Central memory CD8-positive, alpha-beta T cell (primary cell): Measurements from ENCODE around the gene CHN1.

Experiments used
- ATAC-seq: fragments of 150-1000 bp; cut with Tn5 transposase; replicated peaks from 2 replicates; pipeline ENCODE4 v1.10.0; 2022; ENCODE audit warnings: mild to moderate bottlenecking, moderate FRiP score, moderate number of reproducible peaks; ENCODE audit not compliant: poor library complexity, severe bottlenecking; ENCODE audit errors: extremely low read depth
- DNase-seq, 2 donors: peaks; one replicate each; pipeline ENCODE4 v3.0.0; 2021; ENCODE audit warnings: low spot score in 2 of 2
- H3K27ac Mint-ChIP-seq: one replicate; pipeline ENCODE4 v1.8.0; 2022; ENCODE audit warnings: low read depth, mild to moderate bottlenecking, moderate library complexity, mixed read lengths
- H3K27me3 Mint-ChIP-seq: one replicate; pipeline ENCODE4 v1.8.0; 2022; ENCODE audit warnings: mixed read lengths
- H3K36me3 Mint-ChIP-seq: one replicate; pipeline ENCODE4 v1.8.0; 2022; ENCODE audit warnings: mild to moderate bottlenecking, moderate library complexity, mixed read lengths; ENCODE audit not compliant: insufficient read depth
- H3K4me1 Mint-ChIP-seq: one replicate; pipeline ENCODE4 v1.8.0; 2022; ENCODE audit warnings: mixed read lengths
- H3K4me3 Mint-ChIP-seq: one replicate; pipeline ENCODE4 v1.8.0; 2022; ENCODE audit warnings: mild to moderate bottlenecking, moderate library complexity, mixed read lengths
- H3K9me3 Mint-ChIP-seq: one replicate; pipeline ENCODE4 v1.8.0; 2022; ENCODE audit warnings: mixed read lengths

Gene CHN1, protein sequence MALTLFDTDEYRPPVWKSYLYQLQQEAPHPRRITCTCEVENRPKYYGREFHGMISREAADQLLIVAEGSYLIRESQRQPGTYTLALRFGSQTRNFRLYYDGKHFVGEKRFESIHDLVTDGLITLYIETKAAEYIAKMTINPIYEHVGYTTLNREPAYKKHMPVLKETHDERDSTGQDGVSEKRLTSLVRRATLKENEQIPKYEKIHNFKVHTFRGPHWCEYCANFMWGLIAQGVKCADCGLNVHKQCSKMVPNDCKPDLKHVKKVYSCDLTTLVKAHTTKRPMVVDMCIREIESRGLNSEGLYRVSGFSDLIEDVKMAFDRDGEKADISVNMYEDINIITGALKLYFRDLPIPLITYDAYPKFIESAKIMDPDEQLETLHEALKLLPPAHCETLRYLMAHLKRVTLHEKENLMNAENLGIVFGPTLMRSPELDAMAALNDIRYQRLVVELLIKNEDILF

DNA sequence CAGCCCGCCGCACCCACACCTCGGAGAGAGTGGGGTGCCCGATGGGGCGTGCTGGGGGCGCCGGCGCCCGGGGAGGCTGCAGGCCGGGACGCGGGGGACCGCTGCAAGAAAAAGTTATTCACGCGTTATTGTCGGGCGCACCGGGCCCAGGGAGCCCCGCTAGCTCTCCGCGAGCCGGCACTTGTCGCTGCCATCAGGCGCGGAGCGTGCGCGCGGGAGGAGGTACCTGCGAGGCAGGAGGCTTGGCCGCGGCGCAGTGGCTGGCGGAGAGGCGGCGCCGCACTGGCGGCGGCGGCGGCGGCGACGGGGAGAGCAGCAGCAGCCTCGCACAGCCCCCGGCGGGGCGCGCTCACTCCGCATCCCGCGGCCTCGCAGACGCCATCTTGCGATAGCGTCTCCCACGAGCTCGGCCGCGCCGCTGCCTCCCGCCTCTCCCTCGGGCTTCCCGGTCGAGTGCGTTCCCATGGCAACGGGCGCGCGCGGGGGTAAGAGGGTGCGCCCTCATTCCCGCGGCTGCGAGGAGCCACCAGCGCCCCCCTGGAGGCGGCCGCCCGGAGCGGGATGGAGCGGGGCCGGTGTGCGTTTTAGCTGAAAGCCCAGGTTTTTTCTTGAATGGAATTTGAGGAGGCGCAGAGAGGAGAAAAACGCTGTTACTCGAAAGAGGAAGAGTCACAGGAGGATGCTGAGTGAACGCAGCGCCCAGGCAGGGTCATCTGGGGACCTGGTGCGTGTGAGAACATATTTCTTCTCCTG, at the start of gene CHN1:
TSS of gene CHN1 (minus strand) at position 402 of the 753 bp plus-strand sequence. CDS start 469 bp downstream, outside the sequence.
- peak within 1 kb of the TSS; percentile 49 for H3K27ac Mint-ChIP-seq
- H3K4me1 Mint-ChIP-seq: no peaks in the 10 kb centered on the region
- ATAC-seq: peak; percentile 91
- peak within 1 kb of the TSS; percentile 74 for H3K4me3 Mint-ChIP-seq
- peaks cover 3% of the 10 kb centered on the region for H3K36me3 Mint-ChIP-seq
- H3K27me3 Mint-ChIP-seq: peaks cover 52% of the 10 kb centered on the region
- peak; percentile 25 to 30 for DNase-seq
- no peaks in the 10 kb centered on the region for H3K9me3 Mint-ChIP-seq

DNA sequence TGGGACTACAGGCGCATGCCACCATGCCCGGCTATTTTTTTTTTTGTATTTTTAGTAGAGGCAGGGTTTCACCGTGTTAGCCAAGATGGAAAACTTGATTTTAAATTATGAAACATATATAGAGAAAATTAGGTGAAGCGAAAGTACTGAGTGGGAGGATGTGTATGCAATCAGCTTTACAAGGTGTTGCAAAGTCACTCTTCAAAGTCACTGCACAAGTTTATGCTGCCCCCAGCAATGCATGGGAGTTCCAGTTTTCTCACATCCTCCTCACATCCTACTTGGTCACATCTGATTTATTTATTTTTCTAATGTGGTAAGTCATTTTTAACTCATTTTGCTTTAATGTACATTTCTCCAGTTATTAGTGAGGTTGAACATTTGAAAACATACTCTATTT, 49.2 kb upstream of the CHN1 start:
- Mint-ChIP-seq H3K4me3 (no peak overlapping the region), H3K9me3 (no peaks in the 10 kb centered on the region), H3K4me1 (no peaks in the 10 kb centered on the region), H3K36me3 (peaks cover 5% of the 10 kb centered on the region), H3K27ac (no peak overlapping the region), H3K27me3 (no peaks in the 10 kb centered on the region)
- no peak for DNase-seq
- no peak for ATAC-seq

DNA sequence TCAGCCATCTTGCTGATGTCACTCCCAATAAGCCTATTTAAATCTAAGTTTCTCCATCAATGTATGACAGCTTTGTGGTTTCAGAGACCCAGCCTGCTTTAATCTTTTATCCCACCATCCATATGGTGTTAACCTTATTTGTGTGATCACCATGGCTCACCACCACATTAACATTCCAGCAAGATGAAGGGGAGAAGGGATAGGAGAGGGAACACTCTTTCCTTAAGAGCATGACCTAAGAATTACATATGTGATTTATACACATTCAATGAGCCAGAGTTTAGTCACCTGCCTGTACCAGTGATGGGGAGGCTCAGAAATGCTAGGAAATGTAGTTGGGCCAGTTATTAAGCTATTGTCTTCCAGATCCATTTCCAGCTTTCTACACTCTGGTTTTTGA, 44.5 kb upstream of the CHN1 start:
- no peak overlapping the region for H3K27ac Mint-ChIP-seq
- H3K4me3 Mint-ChIP-seq: no peak overlapping the region
- DNase-seq: no peak
- ATAC-seq: no peak
- H3K4me1 Mint-ChIP-seq: no peaks in the 10 kb centered on the region
- no peaks in the 10 kb centered on the region for H3K36me3 Mint-ChIP-seq
- no peaks in the 10 kb centered on the region for H3K9me3 Mint-ChIP-seq
- no peaks in the 10 kb centered on the region for H3K27me3 Mint-ChIP-seq

DNA sequence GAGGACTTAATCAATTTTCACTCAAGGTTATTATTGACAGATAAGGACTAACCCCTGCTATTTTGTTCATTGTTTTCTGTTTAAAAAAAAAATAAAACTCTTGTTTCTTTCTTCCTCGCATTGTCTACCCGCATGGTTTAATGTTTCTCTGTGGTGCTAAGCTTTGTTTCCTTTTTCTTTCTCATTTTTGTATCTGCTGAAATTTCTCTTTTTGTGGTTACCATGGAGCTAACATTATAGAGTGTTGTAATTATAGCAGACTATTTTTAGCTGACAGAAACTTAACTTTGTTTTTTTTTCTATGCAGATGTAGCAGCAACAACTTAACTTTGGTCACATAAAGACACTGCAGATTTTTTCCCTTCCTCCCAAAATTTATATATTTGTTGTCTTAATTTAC, 43.1 kb upstream of the CHN1 start:
- H3K36me3 Mint-ChIP-seq: no peaks in the 10 kb centered on the region
- H3K27me3 Mint-ChIP-seq: no peaks in the 10 kb centered on the region
- H3K4me1 Mint-ChIP-seq: no peaks in the 10 kb centered on the region
- H3K27ac Mint-ChIP-seq: no peak overlapping the region
- no peak for DNase-seq
- H3K9me3 Mint-ChIP-seq: no peaks in the 10 kb centered on the region
- no peak for ATAC-seq
- no peak overlapping the region for H3K4me3 Mint-ChIP-seq

DNA sequence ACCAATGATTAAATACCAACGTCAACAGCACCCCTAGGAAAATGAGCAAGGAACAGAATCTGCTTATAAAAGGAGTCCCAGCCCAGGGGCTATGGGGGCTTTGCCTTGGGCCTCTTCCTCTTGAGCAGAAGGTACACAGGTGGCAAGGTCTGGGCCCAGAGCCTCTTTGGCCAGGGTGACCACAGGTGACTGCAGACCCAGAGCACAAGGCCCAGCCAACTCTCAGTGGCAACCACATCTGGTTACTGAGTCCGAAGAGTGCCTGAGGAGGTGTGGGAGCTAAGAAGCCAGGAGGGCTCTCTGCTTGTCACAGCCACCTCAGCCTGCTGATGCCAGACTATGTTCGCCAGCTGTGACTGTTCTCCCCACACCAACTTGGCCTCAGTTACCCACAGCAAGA, 34.3 kb upstream of the CHN1 start:
- Mint-ChIP-seq H3K27ac (no peak overlapping the region), H3K9me3 (no peaks in the 10 kb centered on the region), H3K4me3 (no peak overlapping the region), H3K36me3 (no peaks in the 10 kb centered on the region), H3K27me3 (no peaks in the 10 kb centered on the region), H3K4me1 (peaks cover 11% of the 10 kb centered on the region)
- no peak for DNase-seq
- ATAC-seq: no peak

DNA sequence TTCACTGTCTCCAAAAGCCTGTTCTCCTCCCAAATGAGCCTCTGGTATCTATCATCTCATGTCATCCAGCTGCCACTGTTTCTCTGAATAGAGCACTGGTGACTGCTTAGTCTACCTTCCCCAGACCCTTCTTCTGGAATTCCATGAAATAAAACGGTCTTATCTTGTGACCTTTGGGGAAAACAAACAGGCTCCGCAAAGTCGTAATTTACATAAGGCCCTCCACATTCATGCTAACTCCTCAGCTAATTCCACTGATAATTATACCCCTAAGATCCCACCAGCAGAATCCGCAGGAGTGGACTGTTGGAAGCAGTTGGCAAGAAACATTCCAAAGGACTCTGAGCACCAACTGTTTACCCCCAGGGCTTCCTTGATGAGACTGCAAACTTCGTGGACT, 33.9 kb upstream of the CHN1 start:
- no peaks in the 10 kb centered on the region for H3K27me3 Mint-ChIP-seq
- ATAC-seq: no peak
- H3K4me1 Mint-ChIP-seq: peaks cover 11% of the 10 kb centered on the region

DNA sequence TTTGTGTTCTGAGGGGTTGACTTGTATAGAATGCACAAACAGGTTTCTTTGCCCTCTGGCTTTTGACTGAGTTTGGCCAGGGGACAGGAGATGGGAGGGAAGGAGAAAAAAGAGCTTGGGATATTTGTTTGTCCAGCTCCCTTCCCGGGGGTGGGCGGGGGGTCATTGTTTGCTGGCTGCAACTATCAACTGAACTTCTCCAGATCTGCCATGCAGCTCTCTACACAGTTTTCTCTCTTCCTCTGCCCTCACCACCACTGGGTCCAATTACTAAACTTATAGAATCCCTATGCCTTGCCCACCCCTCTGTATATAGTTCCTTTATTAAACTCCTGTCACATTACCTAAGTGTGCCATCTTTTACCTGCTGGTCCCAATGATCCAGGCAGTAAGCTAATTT, 32.8 kb upstream of the CHN1 start:
- Mint-ChIP-seq H3K36me3 (no peaks in the 10 kb centered on the region), H3K4me3 (no peak overlapping the region), H3K27ac (no peak overlapping the region), H3K4me1 (peaks cover 11% of the 10 kb centered on the region), H3K27me3 (no peaks in the 10 kb centered on the region), H3K9me3 (no peaks in the 10 kb centered on the region)
- no peak for DNase-seq
- no peak for ATAC-seq

More for the DNA sequence above, 33.9 kb upstream of the CHN1 start:
- no peaks in the 10 kb centered on the region for H3K9me3 Mint-ChIP-seq
- no peaks in the 10 kb centered on the region for H3K36me3 Mint-ChIP-seq
- DNase-seq: no peak
- H3K27ac Mint-ChIP-seq: no peak overlapping the region
- no peak overlapping the region for H3K4me3 Mint-ChIP-seq

DNA sequence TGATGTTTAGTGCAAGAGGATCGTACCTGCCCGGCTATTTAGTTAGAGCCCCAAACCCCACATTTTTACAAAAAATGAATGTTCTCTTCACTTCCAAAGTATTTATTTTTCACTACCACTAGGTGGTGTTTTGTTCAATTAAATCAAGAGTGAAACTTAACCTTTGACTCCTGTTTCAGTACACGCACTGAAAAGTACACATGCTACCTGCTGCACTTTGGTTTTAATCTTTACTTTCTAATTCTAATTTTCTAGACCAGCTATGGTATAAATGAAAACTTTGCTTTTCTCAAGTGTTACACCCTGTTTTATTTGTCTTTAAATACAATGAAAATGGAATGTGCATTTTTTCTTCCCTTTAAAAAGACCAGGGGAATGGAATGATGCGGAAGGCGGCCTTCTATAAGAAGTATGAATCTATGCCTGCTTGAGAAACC, 31.4 kb upstream of the CHN1 start:
- no peaks in the 10 kb centered on the region for H3K9me3 Mint-ChIP-seq
- no peak overlapping the region for H3K4me3 Mint-ChIP-seq
- H3K27ac Mint-ChIP-seq: no peak overlapping the region
- ATAC-seq (no peak), DNase-seq (no peak)
- H3K4me1 Mint-ChIP-seq: peaks cover 11% of the 10 kb centered on the region
- H3K27me3 Mint-ChIP-seq: no peaks in the 10 kb centered on the region
- H3K36me3 Mint-ChIP-seq: no peaks in the 10 kb centered on the region

DNA sequence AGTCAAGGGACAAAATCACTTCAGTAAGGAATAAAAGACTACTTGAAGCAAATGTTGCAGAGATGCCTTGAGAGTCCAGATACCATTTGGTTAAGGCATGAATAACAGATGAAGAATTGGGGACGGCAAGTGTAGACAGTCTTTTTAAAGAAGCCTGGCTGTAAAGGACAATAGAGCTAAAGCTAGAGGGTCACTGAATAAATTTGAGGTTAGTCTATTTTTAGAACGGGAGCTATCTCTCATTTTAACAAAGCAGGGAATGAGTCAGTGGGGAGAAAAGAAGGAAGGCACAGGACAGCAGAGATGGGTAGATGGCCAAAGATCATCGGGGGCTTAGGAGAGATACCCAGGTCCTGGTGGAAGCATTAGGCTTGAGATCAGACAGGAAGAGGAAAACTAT, 30.6 kb upstream of the CHN1 start:
- Mint-ChIP-seq H3K9me3 (no peaks in the 10 kb centered on the region), H3K27ac (no peak overlapping the region), H3K27me3 (no peaks in the 10 kb centered on the region), H3K4me3 (no peak overlapping the region), H3K4me1 (peaks cover 11% of the 10 kb centered on the region), H3K36me3 (no peaks in the 10 kb centered on the region)
- ATAC-seq (no peak), DNase-seq (no peak)

DNA sequence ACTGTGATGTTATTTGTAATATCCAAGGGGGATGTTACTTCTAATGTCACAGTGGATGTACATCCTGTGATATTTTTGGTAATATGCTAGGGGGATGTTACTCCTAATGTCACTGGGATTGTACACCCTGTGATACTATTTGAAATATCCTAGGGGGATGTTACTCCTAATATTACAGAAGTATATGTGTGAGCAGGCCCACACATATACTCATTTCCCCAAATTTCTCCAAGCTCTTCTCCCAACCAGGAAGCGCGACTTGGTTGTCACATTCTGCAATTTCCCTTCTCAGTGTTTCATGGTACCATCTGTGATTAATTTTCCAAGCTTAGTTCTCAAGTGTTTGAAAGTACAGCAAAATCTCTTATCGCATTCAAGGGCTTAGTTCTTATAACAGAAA, 29.5 kb upstream of the CHN1 start:
- no peak overlapping the region for H3K27ac Mint-ChIP-seq
- ATAC-seq: no peak
- H3K4me1 Mint-ChIP-seq: peaks cover 11% of the 10 kb centered on the region
- DNase-seq: no peak
- no peaks in the 10 kb centered on the region for H3K36me3 Mint-ChIP-seq
- no peaks in the 10 kb centered on the region for H3K9me3 Mint-ChIP-seq
- H3K27me3 Mint-ChIP-seq: no peaks in the 10 kb centered on the region
- no peak overlapping the region for H3K4me3 Mint-ChIP-seq

DNA sequence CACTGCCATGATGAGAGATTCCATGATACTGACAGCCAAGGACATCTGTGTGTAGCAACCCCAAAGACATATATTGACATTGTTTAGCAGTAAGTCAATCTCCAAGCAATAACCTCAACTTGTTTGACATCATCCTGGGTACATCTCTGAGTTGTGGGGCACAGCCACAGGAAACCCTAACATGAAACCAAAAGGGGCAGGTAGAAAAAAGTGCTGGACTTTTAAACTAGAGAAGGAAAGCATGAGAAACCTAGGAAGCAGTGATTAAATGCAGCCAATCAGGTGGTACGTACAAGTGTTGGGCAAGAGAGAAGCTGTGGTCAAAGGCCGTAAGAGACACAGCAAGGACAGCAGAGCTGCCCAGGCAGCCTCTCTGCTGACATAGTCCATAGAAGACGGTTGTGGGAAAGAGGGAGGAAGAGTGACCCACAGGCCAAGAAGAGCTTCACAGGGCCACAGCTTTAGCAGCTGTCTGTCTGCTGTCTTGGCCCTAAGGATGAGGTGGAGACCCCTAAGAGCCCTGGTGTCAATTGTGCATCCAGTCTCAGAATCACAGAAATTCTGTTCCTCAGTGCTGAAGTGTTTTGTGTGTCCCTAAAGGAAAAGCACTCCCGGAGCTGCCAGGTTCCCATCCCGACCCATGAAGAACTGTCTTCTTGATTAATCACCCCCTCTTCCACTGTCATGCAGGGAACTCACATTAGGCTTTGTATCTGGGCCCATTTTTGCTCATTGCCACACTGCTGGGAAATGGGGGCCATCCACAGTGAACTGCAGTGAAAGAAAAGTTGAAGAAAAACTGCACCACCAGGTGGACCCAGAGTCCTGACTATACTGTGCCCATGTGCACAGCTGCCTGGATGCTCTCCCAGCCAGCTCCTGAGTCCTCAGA, 25.4 kb upstream of the CHN1 start:
- no peak for DNase-seq

DNA sequence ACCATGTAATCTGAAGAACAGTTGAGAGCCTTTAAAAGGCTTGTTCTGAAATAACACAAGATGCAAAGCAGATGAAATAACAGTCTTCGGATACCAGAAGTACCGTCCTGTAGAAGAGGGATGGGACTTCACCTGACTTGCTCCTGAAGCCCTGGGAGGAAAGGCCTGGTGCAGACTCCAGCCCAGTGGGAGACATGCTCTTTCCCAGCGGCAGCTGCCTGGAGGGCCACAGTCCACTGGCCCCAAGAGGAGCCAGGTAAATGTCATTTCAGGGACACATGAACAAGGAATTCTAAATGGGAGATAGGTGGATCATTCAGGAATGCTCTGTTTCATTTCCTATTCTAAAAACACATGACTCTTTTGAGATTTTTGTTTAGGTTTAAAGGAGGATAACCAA, 22.6 kb upstream of the CHN1 start:
- H3K4me3 Mint-ChIP-seq: no peak overlapping the region
- H3K27me3 Mint-ChIP-seq: no peaks in the 10 kb centered on the region
- DNase-seq (no peak), ATAC-seq (no peak)
- no peaks in the 10 kb centered on the region for H3K36me3 Mint-ChIP-seq
- no peaks in the 10 kb centered on the region for H3K4me1 Mint-ChIP-seq
- H3K27ac Mint-ChIP-seq: no peak overlapping the region
- H3K9me3 Mint-ChIP-seq: no peaks in the 10 kb centered on the region

More for the DNA sequence above, 25.4 kb upstream of the CHN1 start:
- H3K4me1 Mint-ChIP-seq: no peaks in the 10 kb centered on the region
- H3K36me3 Mint-ChIP-seq: no peaks in the 10 kb centered on the region
- H3K4me3 Mint-ChIP-seq: no peak overlapping the region
- ATAC-seq: no peak
- H3K27me3 Mint-ChIP-seq: no peaks in the 10 kb centered on the region
- H3K27ac Mint-ChIP-seq: no peak overlapping the region
- no peaks in the 10 kb centered on the region for H3K9me3 Mint-ChIP-seq
